ENCODE data around the gene ERG.

The ERG gene

DNA sequence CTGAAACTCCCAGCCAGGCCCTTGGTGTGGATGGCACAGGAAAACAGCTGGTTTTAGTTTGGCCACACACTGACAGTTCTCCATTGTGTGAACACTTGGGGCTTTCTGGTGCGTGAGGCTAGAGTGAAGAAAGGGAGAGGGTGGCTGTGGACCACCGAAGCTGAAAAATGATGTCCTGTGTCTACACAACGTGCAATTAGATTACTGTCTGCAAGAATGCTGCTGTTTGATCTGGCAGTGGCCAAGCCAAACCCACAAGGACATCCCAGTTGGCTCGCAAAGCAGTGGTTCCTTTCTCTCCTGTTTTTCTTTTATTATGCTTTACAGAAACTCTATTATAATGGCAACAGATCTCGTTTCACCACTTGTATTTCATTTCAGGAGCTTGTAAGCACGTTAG is 58.9 kb downstream of the ERG start:
- no peak for DNase-seq (ENCODE audit: extremely low read depth in 1 of 2, low read depth in 1 of 2)

DNA sequence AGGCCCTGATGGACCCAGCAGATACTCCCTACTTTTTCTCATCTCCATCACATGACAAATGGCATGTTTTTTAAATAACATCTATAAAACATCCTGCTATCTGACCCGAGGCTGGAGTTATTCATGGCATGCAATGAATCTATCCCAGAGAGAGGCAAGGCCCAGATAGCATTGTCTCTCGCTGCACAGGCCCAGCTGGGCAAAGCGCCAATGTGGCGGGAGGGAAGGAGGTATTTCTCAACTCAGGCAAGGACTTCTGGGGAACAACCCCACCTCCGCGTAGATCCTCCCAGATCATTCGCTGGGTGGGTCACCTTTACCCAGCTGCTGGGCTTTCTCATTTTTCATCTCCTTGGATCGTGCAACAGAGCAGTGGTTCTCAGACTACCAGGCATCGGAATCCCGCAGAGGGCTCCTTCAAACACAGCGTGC is 59.8 kb downstream of the ERG start:
- no peak for DNase-seq (ENCODE audit: extremely low read depth in 1 of 2, low read depth in 1 of 2)

DNA sequence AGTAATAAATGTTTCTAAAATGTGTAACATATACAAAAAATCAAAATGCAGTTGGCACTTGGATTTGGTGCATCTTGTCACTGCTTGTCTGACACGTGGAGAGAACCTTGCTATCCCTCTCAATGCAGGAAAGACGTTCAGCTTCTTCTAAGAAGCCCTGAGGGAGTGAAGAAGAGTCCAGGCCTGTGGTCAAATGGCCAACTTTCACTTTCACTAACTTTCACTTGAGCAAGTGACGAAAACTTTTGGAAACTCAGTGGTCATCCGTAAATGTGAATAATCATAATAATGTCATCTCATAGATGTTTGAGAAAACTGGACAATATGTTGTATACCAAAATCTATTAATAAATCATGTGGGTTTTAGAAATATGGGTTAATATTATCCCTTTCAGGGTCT is 61.9 kb downstream of the ERG start:
- DNase-seq (ENCODE audit: extremely low read depth in 1 of 2, low read depth in 1 of 2), result no peak

DNA sequence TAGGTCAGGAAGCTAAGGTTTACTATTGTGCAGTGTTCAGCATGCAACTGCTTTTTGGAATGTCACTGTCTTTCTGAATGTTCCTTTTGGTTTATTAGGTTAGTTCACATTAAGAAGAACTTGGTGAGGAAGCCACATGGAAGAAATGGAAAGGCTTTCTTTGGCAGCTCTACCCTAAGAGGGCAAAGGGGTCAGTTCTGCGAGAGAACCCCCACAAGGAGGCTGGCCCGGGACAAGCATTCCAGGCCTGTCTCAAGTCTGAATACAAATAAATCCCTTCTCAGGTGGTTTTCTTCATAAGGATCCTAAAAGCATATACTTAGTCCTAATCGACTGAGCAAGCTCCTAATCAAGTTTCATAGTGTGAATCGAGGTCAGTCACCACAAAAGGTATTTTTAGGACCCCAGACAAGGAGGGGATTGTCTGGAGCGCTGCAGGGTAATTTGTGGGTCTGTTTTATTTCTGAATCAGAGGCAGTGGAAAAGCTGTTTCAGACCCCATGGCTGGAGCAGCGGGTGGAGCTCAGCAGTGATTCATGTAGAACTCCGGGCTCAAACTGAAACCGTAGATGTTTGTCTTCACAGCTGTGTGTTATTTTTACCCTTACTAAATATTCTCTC is 63.3 kb downstream of the ERG start:
- DNase-seq (ENCODE audit: extremely low read depth in 1 of 2, low read depth in 1 of 2), result no peak

DNA sequence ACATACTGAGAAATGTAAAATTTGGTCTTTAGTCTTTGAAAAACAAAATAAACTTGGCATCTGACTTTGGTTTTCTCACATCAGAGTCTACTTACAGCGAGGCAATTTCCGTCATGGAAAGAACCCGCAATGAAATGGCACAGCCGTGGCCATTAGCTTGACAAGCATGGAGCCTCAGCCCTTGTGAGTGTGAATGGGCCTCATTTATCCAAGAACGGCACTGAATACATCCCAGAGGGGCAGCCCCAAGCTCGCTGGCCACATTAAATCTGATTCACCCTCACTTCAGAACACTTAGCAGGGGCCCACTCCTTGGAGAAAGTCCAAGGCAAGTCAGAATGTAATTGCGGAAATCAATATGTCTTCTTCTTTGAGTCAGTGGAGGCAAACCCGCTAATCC is 64.8 kb downstream of the ERG start:
- no peak for DNase-seq (ENCODE audit: extremely low read depth in 1 of 2, low read depth in 1 of 2)

DNA sequence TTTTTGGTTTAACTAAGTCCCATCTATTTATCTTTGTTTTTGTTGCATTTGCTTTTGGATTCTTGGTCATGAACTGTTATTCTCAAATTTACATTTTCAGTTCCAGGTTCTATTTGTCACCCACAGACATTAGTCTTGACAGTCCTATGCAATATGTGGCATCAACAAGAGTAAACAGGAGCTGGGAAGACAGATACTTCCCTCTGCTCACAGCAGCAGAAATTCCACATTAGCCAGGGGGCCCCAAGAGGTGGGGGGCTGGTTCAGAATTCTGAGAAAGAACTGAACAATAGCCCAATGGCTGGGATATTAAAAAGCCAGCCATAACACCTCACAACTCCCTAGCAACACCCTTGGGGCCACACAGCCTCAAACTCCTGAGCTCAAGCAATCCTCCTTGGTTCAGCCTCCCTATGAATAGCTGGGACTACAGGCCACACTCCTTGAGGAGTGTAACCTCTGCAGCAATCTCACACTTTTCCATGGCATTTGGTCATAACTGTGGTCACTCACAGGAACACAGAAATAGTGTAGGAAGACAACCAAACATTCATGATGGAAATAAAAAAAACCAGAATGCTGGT is 67.8 kb downstream of the ERG start:
- DNase-seq (ENCODE audit: extremely low read depth in 1 of 2, low read depth in 1 of 2), result no peak

DNA sequence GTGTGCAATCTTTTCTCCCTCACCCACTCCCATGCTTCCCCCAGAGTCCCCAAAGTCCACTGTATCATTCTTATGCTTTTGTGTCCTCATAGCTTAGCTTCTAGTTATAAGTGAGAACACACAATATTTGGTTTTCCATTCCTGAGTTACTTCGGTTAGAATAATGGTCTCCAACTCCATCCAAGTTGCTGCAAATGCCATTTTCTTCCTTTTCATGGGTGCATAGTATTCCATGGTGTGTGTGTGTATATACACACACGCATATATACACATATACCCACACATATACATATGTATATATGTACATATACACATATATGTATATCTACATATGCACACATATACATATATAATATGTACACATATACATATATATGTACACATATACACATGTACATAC is 69.3 kb downstream of the ERG start:
- no peak for DNase-seq (ENCODE audit: extremely low read depth in 1 of 2, low read depth in 1 of 2)

DNA sequence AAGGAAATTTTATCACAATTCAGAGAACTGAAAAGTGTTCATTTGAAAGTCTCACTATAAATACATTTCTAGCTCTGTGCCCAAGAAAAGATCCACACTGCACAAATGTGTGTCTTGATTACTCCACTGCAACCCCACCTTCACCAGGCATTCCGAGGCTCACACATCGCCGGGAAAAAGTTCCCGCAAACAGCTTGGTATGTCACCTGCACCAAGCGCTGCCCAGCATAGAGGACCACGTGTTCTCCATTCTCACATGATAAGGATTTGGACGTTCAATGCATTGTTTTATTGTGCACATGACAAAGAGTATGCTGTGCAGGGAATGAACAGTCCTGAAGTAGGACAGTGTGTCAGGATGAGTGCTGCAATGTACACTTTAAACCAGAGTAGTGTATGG is 70.1 kb downstream of the ERG start:
- DNase-seq (ENCODE audit: extremely low read depth in 1 of 2, low read depth in 1 of 2), result no peak

DNA sequence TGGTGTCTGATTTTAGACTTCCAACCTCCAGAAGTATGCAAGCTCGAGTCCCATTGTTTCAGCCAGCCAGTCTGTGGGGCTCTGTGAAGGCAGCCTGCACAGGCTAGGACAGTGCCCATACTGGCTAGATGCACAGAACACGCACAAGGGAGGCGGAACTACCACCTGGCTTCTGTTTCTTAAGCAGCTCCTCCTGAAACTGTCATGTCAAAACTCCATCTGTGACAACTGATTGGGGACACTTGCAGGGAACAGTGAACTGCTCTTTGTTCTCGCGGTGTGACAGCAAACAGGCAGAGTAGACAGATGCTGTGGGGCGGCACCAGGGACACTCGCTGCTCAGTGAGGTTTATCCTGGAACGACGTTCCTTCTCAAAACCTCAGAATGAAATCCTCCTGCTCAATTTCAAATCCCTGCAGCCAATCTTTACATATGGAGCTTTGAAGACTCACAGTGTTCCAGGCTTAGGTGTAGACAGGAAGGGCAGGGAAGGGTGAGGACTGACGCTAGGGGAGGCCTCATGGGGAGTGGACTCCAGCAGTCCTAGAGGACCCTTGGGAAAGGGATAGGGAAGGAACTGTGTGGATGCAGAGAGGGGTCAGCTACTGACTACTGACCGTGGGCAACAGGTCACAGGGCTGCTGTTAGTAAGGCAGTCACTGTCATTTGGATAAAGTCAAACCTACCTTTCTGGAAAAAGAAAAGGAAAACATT is 73.8 kb downstream of the ERG start:
- DNase-seq (ENCODE audit: extremely low read depth in 1 of 2, low read depth in 1 of 2), result no peak

- no peak for DNase-seq (ENCODE audit: extremely low read depth in 1 of 2, low read depth in 1 of 2)
Measured at GRCh38 chr21:38422082-38422481, 76.2 kb downstream of the ERG start.

DNA sequence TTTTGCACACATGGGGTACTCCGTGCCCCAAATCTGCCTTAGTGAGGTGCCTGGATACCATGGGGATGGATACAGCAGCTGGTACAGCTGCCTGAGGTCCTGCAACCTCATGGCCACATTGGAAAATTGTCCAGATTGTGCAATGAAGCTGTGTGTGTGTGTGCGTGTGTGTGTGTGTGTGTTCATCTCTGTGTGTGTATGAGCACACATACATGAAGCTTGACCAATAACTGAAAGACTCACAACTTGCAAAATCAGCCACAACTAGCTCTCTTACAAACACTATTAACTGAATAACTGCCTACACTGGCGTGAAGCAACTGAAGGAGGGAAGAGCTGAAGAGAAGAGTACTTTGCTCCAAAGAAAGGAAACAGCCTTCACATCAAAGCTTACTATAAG is 78.1 kb downstream of the ERG start:
- DNase-seq (ENCODE audit: extremely low read depth in 1 of 2, low read depth in 1 of 2), result no peak

DNA sequence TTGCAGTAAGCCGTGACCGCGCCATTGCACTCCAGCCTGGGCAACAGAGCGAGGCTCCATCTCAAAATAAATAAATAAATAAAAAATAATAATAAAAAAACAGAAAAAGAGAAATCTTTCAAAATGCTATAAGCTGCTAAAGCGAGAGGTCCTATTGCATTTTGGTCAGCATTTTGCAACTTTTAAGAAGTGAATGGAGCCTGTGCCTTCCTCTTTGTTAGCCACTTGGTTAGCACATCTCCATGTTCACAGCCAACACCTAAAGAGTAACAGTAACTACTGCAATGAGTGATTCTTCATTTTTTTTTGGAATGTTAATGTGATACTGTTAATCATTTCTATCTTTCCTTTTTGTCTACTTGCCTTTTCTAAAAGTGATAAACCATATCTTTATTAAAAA is 80.6 kb downstream of the ERG start:
- no peak for DNase-seq (ENCODE audit: extremely low read depth in 1 of 2, low read depth in 1 of 2)

GRCh38 chr21:38416791-38417190 is 81.5 kb downstream of the ERG start:
- no peak for DNase-seq (ENCODE audit: extremely low read depth in 1 of 2, low read depth in 1 of 2)

DNA sequence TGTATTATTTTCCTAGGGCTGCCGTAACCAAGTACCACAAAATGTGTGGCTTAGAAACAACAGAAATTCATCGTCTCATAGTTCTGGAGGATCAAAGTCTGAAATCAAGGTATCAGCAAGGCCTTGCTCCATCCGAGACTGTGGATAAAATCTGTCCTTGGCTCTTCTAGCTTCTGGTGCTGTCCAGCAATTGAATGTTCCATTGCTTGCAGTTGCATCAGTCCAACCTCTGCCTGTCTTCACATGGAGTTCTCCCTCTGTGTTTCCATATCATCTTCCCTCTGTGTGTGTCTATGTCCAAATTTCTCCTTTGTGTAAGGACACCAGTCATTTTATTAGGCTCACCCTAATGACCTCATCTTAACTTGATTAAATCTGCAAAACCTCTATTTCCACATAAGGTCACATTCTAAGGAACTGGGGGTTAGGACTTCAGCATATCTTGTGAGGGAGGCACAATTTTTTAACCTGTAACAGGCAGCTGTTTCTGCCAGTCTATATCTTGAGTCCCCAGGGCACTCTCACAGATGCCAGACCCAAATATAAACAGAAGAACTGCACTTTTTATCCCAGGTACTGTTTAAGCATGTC is 84.2 kb downstream of the ERG start:
- no peak for DNase-seq (ENCODE audit: extremely low read depth in 1 of 2, low read depth in 1 of 2)

GRCh38 chr21:38410466-38410865 is 87.8 kb downstream of the ERG start:
- DNase-seq (ENCODE audit: extremely low read depth in 1 of 2, low read depth in 1 of 2), result no peak

GRCh38 chr21:38409907-38410306 is 88.4 kb downstream of the ERG start:
- no peak for DNase-seq (ENCODE audit: extremely low read depth in 1 of 2, low read depth in 1 of 2)

- no peak for DNase-seq (ENCODE audit: extremely low read depth in 1 of 2, low read depth in 1 of 2)
Measured at GRCh38 chr21:38404177-38404576, 94.1 kb downstream of the ERG start.

DNA sequence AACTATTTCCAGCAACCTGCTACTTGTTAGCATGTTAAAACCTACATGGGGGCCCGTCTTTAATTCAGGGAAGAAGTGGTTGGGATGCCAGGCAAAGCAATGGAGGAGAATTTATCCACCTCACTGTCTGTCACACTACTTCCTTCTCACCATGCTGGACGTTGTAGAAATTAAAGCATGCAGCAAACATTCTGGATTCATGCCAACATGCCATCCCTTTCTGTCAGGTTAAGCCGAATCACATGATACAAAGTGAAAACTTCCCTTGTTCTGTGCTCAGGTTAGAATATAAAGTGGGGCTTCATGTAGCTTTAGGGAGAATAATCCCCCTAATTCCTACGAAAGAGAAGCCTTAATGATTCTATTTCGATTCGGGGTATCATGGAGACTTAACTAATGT is 95.5 kb downstream of the ERG start:
- no peak for DNase-seq (ENCODE audit: extremely low read depth in 1 of 2, low read depth in 1 of 2)

DNA sequence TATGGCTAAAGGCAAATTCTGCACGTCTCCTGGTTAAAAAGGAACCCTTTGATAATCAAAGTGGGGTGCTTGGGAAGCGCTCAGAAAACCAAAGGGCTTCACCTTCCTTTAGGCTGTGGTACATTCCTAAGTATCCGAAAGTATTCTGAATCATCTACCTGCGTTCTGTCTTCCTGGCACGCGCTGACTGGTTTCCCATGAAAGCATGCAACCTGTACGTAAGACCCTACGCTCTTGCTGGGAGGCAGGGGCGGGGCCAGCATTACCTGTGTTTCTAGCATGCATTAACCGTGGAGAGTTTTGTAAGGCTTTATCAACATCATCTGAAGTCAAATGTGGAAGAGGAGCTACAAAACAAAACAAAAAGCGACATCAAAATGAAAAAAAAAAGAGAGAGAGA is 96.0 kb downstream of the ERG start:
- DNase-seq (ENCODE audit: extremely low read depth in 1 of 2, low read depth in 1 of 2), result no peak

DNA sequence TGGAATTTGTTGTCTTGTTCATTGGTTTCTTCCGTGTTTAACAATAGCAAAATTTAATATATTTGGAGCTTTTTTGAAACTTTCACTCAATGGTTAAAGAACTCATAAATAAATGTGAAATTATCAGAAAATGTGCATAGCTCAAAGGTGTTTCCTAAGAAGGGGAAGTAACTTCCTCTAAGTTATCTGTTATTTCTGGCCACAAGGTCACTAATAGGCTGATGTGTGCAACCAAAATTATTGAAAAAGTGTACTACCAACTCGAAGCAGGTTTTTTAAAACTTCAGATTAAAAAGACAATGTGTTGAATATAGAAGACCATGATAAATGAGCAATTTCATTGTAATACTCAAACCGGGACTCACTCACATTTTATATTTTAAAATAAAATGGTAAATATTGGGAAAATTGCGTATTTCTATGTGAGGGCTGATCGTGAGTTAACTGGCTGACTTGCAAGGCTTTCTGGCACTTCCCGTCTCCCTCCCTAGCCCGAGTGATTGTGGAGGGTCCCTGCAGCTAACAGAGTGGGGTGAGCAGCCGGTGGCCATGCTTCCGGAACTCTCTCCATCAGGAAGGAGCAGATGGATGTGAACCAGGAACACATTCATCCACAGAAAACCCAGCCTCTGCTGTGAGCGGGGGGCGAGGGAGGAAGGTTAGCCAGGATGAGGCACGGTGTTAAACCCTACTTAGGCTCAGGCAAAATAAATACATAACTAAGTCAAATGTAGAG is 96.9 kb downstream of the ERG start:
- no peak for DNase-seq (ENCODE audit: extremely low read depth in 1 of 2, low read depth in 1 of 2)

- DNase-seq (ENCODE audit: extremely low read depth in 1 of 2, low read depth in 1 of 2), result no peak
Measured at GRCh38 chr21:38400195-38400919, 97.9 kb downstream of the ERG start.

All from activated CD8-positive, alpha-beta memory T cell treated with anti-CD3 and anti-CD28 coated beads for 1 hour (primary cell).